ENCODE measurements around the gene FAM81B. TPM values are rescaled to one million over a fixed set of nuclear protein-coding genes. Genes with fewer than 3 reads are reported as not detected.

FAM81B gene
- total and polyA plus RNA-seq, 2 of the 4 experiments (the other 2 are of a cell fraction): not detected

DNA sequence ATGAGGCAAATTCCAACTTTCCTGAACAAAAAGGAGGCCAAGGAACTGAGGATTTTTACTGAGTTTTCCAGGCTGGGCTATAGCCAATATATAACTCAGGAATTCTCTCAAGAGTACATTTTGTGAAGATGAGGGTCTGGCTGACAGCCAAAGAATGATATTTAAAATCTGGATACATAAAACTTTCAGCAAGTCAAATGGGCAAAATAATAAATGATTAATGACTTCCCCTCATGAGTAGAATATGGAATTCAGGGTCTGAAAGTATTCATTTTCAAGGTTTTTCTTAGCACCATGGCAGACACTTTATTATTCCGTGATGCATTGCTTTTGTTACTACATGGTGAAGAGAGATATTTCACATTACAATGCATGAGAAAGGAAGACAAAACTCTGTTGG lies 7.8 kb downstream of the FAM81B start:
- H3K4me3 ChIP-seq (ENCODE audit: insufficient read depth, low read depth, low read length): no peak overlapping the region
- no peak overlapping the region for H3K9ac ChIP-seq (ENCODE audit: low read depth, low read length)
- no peak overlapping the region for H3K27ac ChIP-seq (ENCODE audit: insufficient read depth, low read length)
- H3K14ac ChIP-seq (replicated peaks; ENCODE audit: low read depth, low read length): no peak overlapping the region
- H3K79me1 ChIP-seq (ENCODE audit: low read depth in 1 of 2, low read length in 2 of 2): no peaks in the 10 kb centered on the region
- ChIA-PET CTCF (no interaction called here), POLR2A (ENCODE audit: unreplicated experiment) (no interaction called here)
- H3K36me3 ChIP-seq (ENCODE audit: control insufficient read depth, insufficient read depth, low read length): no peaks in the 10 kb centered on the region
- TF ChIP-seq RCOR1 (IDR thresholded peaks at IDR 0.05; ENCODE audit: insufficient replicate concordance, low read length): no peak
- TF ChIP-seq BHLHE40 (IDR thresholded peaks at IDR 0.05; ENCODE audit: low read depth, low read length): no peak
- no peak for TF ChIP-seq ELK1 (IDR thresholded peaks at IDR 0.05; ENCODE audit: borderline replicate concordance, low read depth, low read length)
- no peak for TF ChIP-seq USF2 (IDR thresholded peaks at IDR 0.05; ENCODE audit: low read depth, low read length)
- TF ChIP-seq RFX5 (IDR thresholded peaks at IDR 0.05; ENCODE audit: low read depth, low read length): no peak
- TF ChIP-seq MAZ (IDR thresholded peaks at IDR 0.05; ENCODE audit: borderline replicate concordance, low read depth, low read length): no peak
- TF ChIP-seq RAD21 (IDR thresholded peaks at IDR 0.05; ENCODE audit: low read length): no peak
- TF ChIP-seq CEBPB (IDR thresholded peaks at IDR 0.05; ENCODE audit: low read depth, low read length): no peak
- no peak for TF ChIP-seq MAFK (IDR thresholded peaks at IDR 0.05; ENCODE audit: low read depth, low read length)
- TF ChIP-seq FOS (IDR thresholded peaks at IDR 0.05; ENCODE audit: low read depth, low read length): no peak
- TF ChIP-seq CHD1 (IDR thresholded peaks at IDR 0.05; ENCODE audit: low read depth, low read length): no peak
- TF ChIP-seq, protein P1, sequence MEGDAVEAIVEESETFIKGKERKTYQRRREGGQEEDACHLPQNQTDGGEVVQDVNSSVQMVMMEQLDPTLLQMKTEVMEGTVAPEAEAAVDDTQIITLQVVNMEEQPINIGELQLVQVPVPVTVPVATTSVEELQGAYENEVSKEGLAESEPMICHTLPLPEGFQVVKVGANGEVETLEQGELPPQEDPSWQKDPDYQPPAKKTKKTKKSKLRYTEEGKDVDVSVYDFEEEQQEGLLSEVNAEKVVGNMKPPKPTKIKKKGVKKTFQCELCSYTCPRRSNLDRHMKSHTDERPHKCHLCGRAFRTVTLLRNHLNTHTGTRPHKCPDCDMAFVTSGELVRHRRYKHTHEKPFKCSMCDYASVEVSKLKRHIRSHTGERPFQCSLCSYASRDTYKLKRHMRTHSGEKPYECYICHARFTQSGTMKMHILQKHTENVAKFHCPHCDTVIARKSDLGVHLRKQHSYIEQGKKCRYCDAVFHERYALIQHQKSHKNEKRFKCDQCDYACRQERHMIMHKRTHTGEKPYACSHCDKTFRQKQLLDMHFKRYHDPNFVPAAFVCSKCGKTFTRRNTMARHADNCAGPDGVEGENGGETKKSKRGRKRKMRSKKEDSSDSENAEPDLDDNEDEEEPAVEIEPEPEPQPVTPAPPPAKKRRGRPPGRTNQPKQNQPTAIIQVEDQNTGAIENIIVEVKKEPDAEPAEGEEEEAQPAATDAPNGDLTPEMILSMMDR (conservative IDR thresholded peaks at IDR 0.05; ENCODE audit: low read depth, low read length): no peak
- no peak for TF ChIP-seq MXI1 (IDR thresholded peaks at IDR 0.05; ENCODE audit: borderline replicate concordance, low read depth, low read length)
- no CpG with 5 or more reads among the region's 1 CpG for WGBS, 2 experiments (ENCODE audit: extremely low coverage in 2 of 2, insufficient read length in 1 of 2)
- no peak overlapping the region for H2BK120ac ChIP-seq (ENCODE audit: low read depth, low read length)
- no peaks in the 10 kb centered on the region for H3K9me1 ChIP-seq (ENCODE audit: insufficient read depth, low read length)
- no peaks in the 10 kb centered on the region for H3K4me1 ChIP-seq (ENCODE audit: control insufficient read depth, insufficient read depth, low read length)
- intact Hi-C loops (cut with micrococcal nuclease): no loop called here
- H2BK15ac ChIP-seq (ENCODE audit: low read depth, low read length): no peak overlapping the region
- no peak overlapping the region for H2AFZ ChIP-seq (replicated peaks; ENCODE audit: low read length, poor library complexity)
- H3K4ac ChIP-seq (ENCODE audit: low read depth, low read length): no peak overlapping the region
- H4K8ac ChIP-seq (ENCODE audit: low read depth in 2 of 2, low read length in 2 of 2): no peak overlapping the region
- no peak overlapping the region for H2BK5ac ChIP-seq (ENCODE audit: low read depth, low read length, poor library complexity, severe bottlenecking)
- no peak overlapping the region for H3K18ac ChIP-seq (ENCODE audit: low read depth, low read length)
- no peak overlapping the region for H2AK5ac ChIP-seq (ENCODE audit: low read depth, low read length)
- no peak overlapping the region for H3K23ac ChIP-seq (ENCODE audit: low read depth, low read length)
- no peak overlapping the region for H2BK20ac ChIP-seq (ENCODE audit: low read depth, low read length)
- H2AK9ac ChIP-seq (replicated peaks; ENCODE audit: low read depth, low read length, poor library complexity): no peak overlapping the region
- no peaks in the 10 kb centered on the region for H3K9me3 ChIP-seq (ENCODE audit: control insufficient read depth, insufficient read depth, low read length)
- no peak overlapping the region for H4K5ac ChIP-seq (ENCODE audit: low read depth, low read length)
- dilution Hi-C loops (cut with HindIII; ENCODE audit: low sequenced_read_pairs, unreplicated experiment): no loop called here
- in situ Hi-C loops (cut with MboI; ENCODE audit: low sequenced_read_pairs): no loop called here
- no peak for DNase-seq
- ATAC-seq (ENCODE audit: low read depth): no peak
- no peak overlapping the region for H4K91ac ChIP-seq (ENCODE audit: insufficient read depth, low read depth, low read length)
- H4K20me1 ChIP-seq (ENCODE audit: insufficient read depth, low read length): no peaks in the 10 kb centered on the region
- no TSS peak for BruUV-seq (replicated peaks)
- no peak overlapping the region for H3K56ac ChIP-seq (ENCODE audit: extremely low read depth, insufficient read depth, low read length)
- H3K27me3 ChIP-seq (ENCODE audit: control insufficient read depth, insufficient read depth, low read length): peaks cover 2% of the 10 kb centered on the region; the same call in 1 of the 2 replicates
- H3K4me2 ChIP-seq (ENCODE audit: low read depth, low read length): no peak overlapping the region

All from IMR-90 (cell line).